ENCODE measurements around the gene RGL1. TPM values are rescaled to one million over a fixed set of nuclear protein-coding genes. Genes with fewer than 3 reads are reported as not detected.

Gene RGL1
- total RNA-seq, 1 donor from 2014 or later, result 20.9 TPM

GRCh38 chr1:183869230-183869629 is 64.3 kb downstream of the RGL1 start:
- no peak for DNase-seq (ENCODE audit: low spot score)

GRCh38 chr1:183869664-183870063 is 64.7 kb downstream of the RGL1 start:
- DNase-seq (ENCODE audit: low spot score), result no peak

GRCh38 chr1:183870351-183871077 is 65.6 kb downstream of the RGL1 start:
- DNase-seq (ENCODE audit: low spot score), result no peak

- no peak for DNase-seq (ENCODE audit: low spot score)
Measured at GRCh38 chr1:183871142-183871541, 66.2 kb downstream of the RGL1 start.

GRCh38 chr1:183871601-183872000 is 66.7 kb downstream of the RGL1 start:
- DNase-seq (ENCODE audit: low spot score), result no peak

- DNase-seq (ENCODE audit: low spot score), result no peak
Measured at GRCh38 chr1:183872403-183872802, 67.5 kb downstream of the RGL1 start.

GRCh38 chr1:183873642-183874041 is 68.7 kb downstream of the RGL1 start:
- DNase-seq (ENCODE audit: low spot score), result no peak

GRCh38 chr1:183876309-183876708 is 71.4 kb downstream of the RGL1 start:
- no peak for DNase-seq (ENCODE audit: low spot score)

GRCh38 chr1:183877053-183877720 is 72.3 kb downstream of the RGL1 start:
- peak; percentile 72 for DNase-seq (ENCODE audit: low spot score)

GRCh38 chr1:183879494-183879893 is 74.6 kb downstream of the RGL1 start:
- no peak for DNase-seq (ENCODE audit: low spot score)

- DNase-seq (ENCODE audit: low spot score), result no peak
Measured at GRCh38 chr1:183879966-183880365, 75.0 kb downstream of the RGL1 start.

- DNase-seq (ENCODE audit: low spot score), result no peak
Measured at GRCh38 chr1:183880531-183881243, 75.8 kb downstream of the RGL1 start.

GRCh38 chr1:183881387-183882131 is 76.6 kb downstream of the RGL1 start:
- peak; percentile 78 for DNase-seq (ENCODE audit: low spot score)

- DNase-seq (ENCODE audit: low spot score), result no peak
Measured at GRCh38 chr1:183882335-183883167, 77.6 kb downstream of the RGL1 start.

GRCh38 chr1:183883623-183884022 is 78.7 kb downstream of the RGL1 start:
- DNase-seq (ENCODE audit: low spot score), result no peak

- no peak for DNase-seq (ENCODE audit: low spot score)
Measured at GRCh38 chr1:183884526-183884925, 79.6 kb downstream of the RGL1 start.

GRCh38 chr1:183885142-183885735 is 80.3 kb downstream of the RGL1 start:
- DNase-seq (ENCODE audit: low spot score), result no peak

- DNase-seq (ENCODE audit: low spot score), result no peak
Measured at GRCh38 chr1:183886083-183886828, 81.3 kb downstream of the RGL1 start.

- no peak for DNase-seq (ENCODE audit: low spot score)
Measured at GRCh38 chr1:183886853-183887252, 81.9 kb downstream of the RGL1 start.

Data from ureter (tissue), 1 donor.